Measurements from ENCODE around the gene DNAJB6. TPM values are rescaled to one million over a fixed set of nuclear protein-coding genes. Genes with fewer than 3 reads are reported as not detected.
A peak's percentile ranks its signal among the peaks of the same experiment; 100 is the strongest.
"Not testable (repeated sequence)": the region's sequence is repeated elsewhere in the genome, so short reads cannot be mapped to it uniquely, and the experiment has no call there.

DNAJB6 gene
- total RNA-seq, 3 donors from 2014 or later = 73.8 to 136 (median 101) TPM

- intact Hi-C loops (cut with DNase I; ENCODE audit: low total_unique reads) = no loop called here
- Histone ChIP-seq H3K27ac (peak overlapping the region; percentile 54 to 85), H3K4me3 (no peak overlapping the region), H3K27me3 (no peaks in the 10 kb centered on the region), H3K36me3 (no peaks in the 10 kb centered on the region), H3K4me1 (peaks cover 0 to 3% of the 10 kb centered on the region in 2 donors), H3K9me3 (no peaks in the 10 kb centered on the region)
- TF ChIP-seq POLR2A (IDR thresholded peaks at IDR 0.05) (no peak), POLR2AphosphoS5 (IDR thresholded peaks at IDR 0.05) (no peak)
- TF ChIP-seq, protein P1, sequence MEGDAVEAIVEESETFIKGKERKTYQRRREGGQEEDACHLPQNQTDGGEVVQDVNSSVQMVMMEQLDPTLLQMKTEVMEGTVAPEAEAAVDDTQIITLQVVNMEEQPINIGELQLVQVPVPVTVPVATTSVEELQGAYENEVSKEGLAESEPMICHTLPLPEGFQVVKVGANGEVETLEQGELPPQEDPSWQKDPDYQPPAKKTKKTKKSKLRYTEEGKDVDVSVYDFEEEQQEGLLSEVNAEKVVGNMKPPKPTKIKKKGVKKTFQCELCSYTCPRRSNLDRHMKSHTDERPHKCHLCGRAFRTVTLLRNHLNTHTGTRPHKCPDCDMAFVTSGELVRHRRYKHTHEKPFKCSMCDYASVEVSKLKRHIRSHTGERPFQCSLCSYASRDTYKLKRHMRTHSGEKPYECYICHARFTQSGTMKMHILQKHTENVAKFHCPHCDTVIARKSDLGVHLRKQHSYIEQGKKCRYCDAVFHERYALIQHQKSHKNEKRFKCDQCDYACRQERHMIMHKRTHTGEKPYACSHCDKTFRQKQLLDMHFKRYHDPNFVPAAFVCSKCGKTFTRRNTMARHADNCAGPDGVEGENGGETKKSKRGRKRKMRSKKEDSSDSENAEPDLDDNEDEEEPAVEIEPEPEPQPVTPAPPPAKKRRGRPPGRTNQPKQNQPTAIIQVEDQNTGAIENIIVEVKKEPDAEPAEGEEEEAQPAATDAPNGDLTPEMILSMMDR (IDR thresholded peaks at IDR 0.05) = no peak
- DNase-seq (ENCODE audit: low spot score in 2 of 2) = no peak
Observed at GRCh38 chr7:157320608-157320980, 16.2 kb upstream of the DNAJB6 start.

DNA sequence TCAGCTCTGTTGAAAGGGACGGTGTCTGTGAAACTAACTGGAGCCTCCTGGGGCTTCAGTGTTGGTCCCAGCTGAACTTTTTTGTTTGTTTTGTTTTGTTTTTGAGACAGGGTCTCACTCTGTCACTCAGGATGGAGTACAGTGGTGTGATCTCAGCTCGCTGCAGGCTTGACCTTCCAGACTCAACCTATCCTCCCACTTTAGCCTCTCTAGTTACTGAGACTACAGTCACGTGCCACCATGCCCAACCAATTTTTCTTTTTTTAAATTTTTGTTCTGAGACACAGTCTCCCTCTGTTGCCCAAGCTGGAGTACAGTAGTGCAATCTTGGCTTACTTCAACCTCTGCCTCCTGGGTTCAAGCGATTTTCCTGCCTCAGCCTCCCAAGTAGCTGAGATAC is 13.4 kb upstream of the DNAJB6 start:
- H3K9me3 ChIP-seq = no peaks in the 10 kb centered on the region

DNA sequence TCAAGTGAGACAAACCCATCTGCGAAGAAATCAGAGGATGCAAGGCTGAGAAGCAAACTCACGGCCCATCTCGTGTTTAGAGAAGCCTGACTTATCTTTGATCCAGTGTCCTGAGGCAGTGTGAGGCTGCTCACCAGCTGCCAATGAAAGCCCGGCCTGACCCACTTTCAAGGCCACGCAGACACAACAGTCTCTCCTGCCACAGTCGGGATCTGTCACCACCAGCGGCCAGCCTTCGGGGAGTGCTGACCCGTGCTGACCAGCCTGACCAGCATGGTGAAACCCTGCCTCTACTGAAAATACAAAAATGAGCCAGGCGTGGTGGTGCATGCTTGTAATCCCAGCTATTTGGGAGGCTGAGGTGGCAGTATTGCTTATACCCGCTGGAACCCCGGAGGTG is 7.4 kb upstream of the DNAJB6 start:
- Histone ChIP-seq H3K36me3 (no peaks in the 10 kb centered on the region), H3K27ac (no peak overlapping the region), H3K4me1 (no peaks in the 10 kb centered on the region), H3K27me3 (no peaks in the 10 kb centered on the region), H3K9me3 (no peaks in the 10 kb centered on the region), H3K4me3 (no peak overlapping the region)
- no peak for TF ChIP-seq POLR2AphosphoS5 (IDR thresholded peaks at IDR 0.05)
- no peak for TF ChIP-seq POLR2A (IDR thresholded peaks at IDR 0.05)
- TF ChIP-seq, protein P1 (IDR thresholded peaks at IDR 0.05) = no peak
- intact Hi-C loops (cut with DNase I; ENCODE audit: low total_unique reads) = no loop called here
- DNase-seq (ENCODE audit: low spot score in 2 of 2) = no peak

More for the DNA sequence above, 13.4 kb upstream of the DNAJB6 start:
- TF ChIP-seq POLR2A (IDR thresholded peaks at IDR 0.05) = no peak
- TF ChIP-seq, protein P1 (IDR thresholded peaks at IDR 0.05) = no peak
- no peak for TF ChIP-seq POLR2AphosphoS5 (IDR thresholded peaks at IDR 0.05)
- no peaks in the 10 kb centered on the region for H3K27me3 ChIP-seq
- H3K36me3 ChIP-seq = no peaks in the 10 kb centered on the region
- intact Hi-C loops (cut with DNase I; ENCODE audit: low total_unique reads) = no loop called here
- no peaks in the 10 kb centered on the region for H3K4me1 ChIP-seq
- no peak overlapping the region for H3K4me3 ChIP-seq
- no peak for DNase-seq (ENCODE audit: low spot score in 2 of 2)
- H3K27ac ChIP-seq = no peak overlapping the region

- intact Hi-C loops (cut with DNase I; ENCODE audit: low total_unique reads); H3K4me1 ChIP-seq; H3K27ac ChIP-seq; DNase-seq (ENCODE audit: low spot score in 2 of 2); H3K9me3 ChIP-seq; H3K36me3 ChIP-seq; H3K4me3 ChIP-seq; H3K27me3 ChIP-seq: not testable (repeated sequence)
Observed at GRCh38 chr7:157330567-157330966, 6.2 kb upstream of the DNAJB6 start.

GRCh38 chr7:157331049-157331448 is 5.8 kb upstream of the DNAJB6 start:
- H3K4me1 ChIP-seq; H3K27ac ChIP-seq; H3K9me3 ChIP-seq; H3K36me3 ChIP-seq; intact Hi-C loops (cut with DNase I; ENCODE audit: low total_unique reads); H3K27me3 ChIP-seq; DNase-seq (ENCODE audit: low spot score in 2 of 2); H3K4me3 ChIP-seq: not testable (repeated sequence)

DNA sequence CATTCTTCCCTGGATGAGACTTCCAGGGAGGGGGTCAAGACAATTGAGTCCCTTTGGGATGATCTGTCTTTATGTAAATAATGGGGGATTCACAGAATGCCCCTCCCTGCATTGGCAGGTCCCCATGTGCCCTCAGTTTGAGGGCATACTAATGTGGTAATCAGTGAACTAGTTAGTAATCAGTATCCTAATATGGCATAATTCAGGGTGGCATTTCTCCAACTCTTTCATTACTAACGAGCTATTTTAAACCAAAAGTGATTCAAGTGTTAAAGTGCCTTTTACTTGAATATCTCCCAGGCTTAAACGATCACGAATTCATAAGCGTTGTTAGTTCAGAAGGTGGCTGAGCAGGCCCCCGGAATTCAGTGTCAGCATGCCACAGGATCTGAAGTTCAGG is 1.6 kb upstream of the DNAJB6 start:
- intact Hi-C loops (cut with DNase I; ENCODE audit: low total_unique reads) = no loop called here
- TF ChIP-seq POLR2AphosphoS5 (IDR thresholded peaks at IDR 0.05) = no peak
- TF ChIP-seq POLR2A (IDR thresholded peaks at IDR 0.05) = no peak
- TF ChIP-seq, protein P1 (IDR thresholded peaks at IDR 0.05) = no peak
- H3K27ac ChIP-seq = no peak overlapping the region

More for the DNA sequence above, 1.6 kb upstream of the DNAJB6 start:
- Histone ChIP-seq H3K4me1 (no peaks in the 10 kb centered on the region), H3K36me3 (no peaks in the 10 kb centered on the region), H3K9me3 (no peaks in the 10 kb centered on the region), H3K4me3 (no peak overlapping the region), H3K27me3 (no peaks in the 10 kb centered on the region)
- DNase-seq (ENCODE audit: low spot score in 2 of 2) = no peak
